GM10847 (cell line): ENCODE data around the gene BPIFB2.

Experiments
- POLR2A ChIP-seq: IDR thresholded peaks from 2 replicates; pipeline ENCODE4 v1.6.1; 2011; ENCODE audit not compliant: insufficient read length; ENCODE audit errors: extremely low read depth

Gene BPIFB2

DNA sequence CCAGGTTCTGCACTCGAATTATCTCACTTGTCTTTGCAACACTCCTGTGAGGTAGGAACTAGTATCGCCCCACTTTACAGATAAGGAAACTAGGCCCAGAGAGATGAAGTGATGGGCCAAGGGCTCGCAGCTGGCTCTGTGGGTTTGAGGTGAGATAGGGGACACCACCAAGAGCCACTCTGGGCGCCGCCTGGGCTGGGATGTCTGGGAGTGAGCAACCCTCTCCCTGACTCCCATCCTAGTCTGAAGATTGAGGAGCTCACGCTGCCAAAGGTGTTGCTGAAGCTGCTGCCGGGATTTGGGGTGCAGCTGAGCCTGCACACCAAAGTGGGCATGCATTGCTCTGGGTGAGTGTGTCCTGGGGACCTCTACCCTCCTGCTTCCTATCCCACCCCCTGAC is 51.6 kb downstream of the BPIFB2 start:
- no peak for TF ChIP-seq POLR2A

DNA sequence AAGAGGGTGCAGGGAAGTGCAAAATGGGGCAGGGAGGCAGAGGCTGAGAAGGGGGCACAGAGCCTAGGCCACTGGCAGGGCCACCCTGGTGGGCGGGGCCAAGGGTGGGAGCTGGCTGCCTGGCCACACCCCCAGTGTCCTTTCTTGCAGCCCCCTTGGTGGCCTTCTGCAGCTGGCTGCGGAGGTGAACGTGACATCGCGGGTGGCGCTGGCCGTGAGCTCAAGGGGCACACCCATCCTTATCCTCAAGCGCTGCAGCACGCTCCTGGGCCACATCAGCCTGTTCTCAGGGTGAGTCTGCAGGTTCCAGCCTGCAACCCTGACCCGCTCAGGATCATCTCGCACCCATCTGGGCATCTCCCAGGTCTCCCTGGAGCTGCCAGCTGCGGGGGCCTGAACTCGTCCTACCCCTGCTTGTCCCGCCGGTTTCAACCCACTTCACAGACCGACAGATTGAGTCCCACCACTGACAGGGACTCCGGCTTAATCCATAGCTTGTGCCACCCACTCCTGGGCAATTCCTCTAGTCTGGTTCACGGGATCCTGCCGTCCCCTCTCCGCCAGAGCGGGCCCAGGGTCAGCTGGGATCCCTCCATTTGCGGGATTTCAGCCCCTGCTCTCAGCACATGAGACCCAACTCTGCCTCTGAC is 52.4 kb downstream of the BPIFB2 start:
- no peak for TF ChIP-seq POLR2A

DNA sequence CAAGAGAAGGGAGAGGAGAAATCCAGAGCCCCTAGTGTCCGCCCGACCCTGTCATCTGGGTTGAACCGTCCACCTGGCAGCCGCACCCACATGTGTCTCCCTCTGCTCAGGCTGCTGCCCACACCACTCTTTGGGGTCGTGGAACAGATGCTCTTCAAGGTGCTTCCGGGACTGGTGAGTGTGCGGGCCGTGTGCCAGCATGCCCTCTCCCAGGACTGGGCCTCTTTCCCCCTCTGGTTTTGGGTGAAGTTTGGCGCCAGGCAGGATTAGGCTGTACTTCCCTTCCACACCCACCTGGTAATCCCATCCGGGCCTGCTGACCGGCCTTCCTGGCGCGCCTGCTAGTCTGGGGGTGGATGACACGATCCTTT is 54.1 kb downstream of the BPIFB2 start:
- no peak for TF ChIP-seq POLR2A

DNA sequence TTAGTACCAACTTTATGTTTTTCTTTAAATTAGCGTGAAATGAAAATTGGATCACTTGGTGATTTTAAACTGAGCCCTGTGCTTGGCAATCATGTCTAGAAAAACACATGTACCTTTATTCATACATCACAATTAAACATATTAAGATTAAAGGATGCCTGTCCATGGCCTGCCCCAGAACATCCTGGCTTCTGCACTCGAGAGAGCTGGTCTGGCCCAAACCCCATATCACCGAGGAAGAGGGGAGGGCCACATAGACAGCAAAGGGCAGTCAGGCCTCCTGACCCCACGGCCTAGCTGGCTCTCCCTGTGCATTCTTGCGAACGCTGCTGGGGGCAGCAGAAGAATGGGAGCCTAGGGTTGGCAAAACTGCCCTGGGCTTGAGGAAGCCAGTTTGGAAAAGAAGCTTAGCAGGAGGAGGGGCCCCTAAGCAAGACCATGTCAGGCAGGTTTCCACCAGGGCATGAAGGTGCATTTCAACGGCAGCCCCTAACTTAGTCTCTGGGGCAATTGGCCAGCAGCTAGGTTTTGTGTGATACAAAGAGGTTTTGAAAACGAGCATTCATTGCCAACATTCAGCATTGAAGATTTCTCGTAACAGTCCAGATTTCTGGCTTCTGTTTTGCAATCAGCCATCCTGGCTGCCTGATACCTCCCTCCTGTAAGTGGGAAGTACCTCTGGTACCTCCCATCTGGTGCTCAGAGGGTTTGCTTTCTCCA is 54.8 kb downstream of the BPIFB2 start:
- TF ChIP-seq POLR2A, result no peak

DNA sequence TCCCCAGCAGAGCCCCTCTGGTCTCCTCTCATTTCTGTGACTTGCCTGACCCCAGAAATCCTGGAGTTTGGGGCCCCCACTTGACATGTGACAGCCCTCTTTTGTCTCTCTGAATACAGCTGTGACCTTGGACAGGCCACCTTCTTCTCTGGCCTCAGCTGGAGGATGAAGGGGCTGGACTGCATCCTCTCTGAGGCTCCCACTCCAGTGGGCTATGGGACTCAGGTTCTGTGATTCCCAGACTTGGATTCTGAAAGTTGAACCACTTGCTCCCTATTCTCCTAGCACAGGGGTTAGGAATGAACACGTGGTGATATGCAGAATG is 55.3 kb downstream of the BPIFB2 start:
- TF ChIP-seq POLR2A, result no peak

DNA sequence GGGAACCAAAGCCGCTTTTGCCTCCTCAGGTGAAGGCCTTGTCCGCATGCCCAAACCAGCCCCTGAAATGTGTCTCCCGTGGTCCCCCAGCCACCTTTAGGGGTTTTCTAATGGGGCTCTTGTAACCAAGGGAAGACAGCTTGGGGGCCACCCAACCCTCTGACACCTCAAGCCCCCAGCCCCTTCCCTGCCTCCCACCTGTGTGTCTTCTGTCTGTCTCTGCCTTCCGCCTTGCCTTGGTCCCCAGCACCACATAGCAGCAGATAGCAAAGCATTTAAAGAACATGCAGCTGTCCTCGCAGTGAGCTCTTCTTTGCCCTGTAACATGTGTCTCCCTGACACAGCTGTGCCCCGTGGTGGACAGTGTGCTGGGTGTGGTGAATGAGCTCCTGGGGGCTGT is 55.8 kb downstream of the BPIFB2 start:
- TF ChIP-seq POLR2A, result no peak

DNA sequence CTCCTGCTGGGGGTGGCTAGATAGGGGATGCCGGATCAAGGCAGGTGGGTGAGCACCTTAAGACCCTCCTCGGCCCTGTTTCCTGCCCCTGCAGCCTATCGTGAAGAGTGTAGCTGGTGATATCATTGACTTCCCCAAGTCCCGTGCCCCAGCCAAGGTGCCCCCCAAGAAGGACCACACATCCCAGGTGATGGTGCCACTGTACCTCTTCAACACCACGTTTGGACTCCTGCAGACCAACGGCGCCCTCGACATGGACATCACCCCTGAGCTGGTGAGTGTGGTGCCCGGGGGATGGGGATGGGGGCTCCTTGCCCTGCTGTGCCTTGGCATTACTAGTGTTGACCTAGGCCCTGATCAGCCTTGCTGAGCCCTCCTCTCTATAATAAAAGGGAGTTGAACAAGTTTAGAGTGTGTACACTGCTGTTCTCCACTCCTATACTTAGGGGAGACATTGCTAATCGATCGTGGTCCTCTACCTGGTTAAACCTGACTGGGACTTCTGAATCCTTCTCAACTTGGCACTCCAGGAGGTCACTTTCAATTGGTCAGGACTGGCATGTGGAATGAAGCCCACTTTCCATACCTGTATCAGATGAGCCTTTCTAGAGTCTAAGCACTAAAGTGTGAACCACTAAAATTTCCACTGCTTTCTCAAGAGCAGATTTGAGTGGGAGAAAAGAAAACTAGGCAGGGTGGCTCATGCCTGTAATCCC is 57.2 kb downstream of the BPIFB2 start:
- TF ChIP-seq POLR2A, result no peak

DNA sequence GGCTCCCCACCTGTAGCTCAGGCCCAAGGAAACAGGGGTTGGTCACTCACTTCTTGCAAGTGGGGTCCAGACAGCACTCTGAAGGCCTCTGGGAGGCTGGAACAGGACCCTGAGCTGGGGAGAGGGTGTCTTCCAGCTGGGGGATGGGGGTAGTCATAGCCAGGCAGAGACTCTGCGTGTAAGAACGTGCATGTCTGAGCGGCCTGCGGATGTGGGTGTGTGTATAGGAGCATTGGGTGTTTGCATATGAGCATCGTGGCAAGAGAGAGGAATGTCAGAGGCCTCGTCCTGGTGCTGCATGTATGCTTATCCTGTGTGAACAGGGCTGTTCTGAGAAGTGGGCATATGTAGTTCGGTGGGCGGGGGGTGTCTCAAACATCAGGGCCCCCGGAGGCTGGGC is 58.3 kb downstream of the BPIFB2 start:
- TF ChIP-seq POLR2A, result no peak

DNA sequence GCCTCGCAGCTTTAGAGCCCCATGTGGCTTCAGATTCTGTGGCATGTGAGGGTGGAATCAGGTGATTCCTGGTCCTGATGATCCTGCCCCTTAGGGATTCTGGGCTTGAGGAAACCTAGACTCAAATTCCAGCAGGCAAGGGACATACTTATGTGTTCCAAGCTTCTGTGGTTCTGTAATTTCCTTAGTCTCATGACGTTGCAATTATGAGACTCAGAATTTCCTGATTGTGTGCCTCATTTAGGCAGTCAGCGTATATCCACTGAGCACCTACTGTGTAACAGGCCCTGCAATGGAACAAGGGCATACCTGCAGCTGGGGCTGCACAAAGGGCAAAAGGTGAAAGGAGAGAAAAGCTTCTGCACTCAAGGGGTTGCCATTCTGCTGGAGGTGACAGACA is 60.3 kb downstream of the BPIFB2 start:
- no peak for TF ChIP-seq POLR2A

DNA sequence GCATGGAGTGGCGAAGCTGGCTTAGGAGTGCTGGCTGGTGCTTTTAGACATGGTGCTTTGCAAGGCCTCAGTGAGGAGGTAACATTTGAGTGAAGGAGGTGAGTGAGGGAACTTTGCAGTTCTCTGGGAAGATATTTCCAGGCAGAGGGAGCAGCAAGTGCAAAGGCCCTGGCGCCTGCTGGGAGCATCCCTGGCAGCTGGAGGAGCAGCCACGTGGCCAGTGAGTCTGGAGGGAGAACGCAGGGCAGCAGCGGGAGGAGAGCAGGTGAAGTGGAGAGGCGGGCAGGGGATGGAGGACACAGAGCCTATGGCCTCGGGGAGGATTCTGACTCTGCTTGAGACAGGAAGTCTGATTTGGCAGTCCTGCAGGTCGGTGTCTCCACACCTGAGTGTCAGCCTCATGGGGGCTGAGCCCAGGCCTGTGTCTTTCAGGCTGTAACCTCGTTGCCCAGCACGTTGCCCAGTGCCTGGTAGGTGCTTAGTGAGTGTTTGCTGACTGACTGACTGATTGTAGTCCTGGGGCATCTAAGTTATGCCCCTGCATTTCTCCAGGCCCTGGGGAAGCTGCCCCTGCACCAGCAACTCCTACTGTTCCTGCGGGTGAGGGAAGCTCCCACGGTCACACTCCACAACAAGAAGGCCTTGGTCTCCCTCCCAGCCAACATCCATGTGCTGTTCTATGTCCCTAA is 60.9 kb downstream of the BPIFB2 start:
- TF ChIP-seq POLR2A, result no peak

DNA sequence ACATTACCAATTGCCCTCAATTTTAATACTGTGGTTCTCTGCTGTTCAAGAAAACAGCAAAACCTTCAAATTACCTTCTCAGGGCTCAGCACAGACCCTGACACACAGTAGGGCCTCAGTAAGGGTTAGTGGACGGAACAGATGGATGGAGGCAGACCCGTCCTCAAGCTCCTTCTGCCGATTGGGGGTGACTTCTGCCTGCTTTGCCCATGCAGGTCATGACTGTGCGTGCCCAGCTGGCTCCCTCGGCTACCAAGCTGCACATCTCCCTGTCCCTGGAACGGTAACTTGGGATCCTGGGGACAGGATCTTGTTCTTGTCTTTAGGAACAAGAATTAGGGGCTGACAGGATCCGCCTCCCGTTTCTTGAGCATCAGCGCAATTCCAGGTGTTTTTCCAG is 62.2 kb downstream of the BPIFB2 start:
- no peak for TF ChIP-seq POLR2A

DNA sequence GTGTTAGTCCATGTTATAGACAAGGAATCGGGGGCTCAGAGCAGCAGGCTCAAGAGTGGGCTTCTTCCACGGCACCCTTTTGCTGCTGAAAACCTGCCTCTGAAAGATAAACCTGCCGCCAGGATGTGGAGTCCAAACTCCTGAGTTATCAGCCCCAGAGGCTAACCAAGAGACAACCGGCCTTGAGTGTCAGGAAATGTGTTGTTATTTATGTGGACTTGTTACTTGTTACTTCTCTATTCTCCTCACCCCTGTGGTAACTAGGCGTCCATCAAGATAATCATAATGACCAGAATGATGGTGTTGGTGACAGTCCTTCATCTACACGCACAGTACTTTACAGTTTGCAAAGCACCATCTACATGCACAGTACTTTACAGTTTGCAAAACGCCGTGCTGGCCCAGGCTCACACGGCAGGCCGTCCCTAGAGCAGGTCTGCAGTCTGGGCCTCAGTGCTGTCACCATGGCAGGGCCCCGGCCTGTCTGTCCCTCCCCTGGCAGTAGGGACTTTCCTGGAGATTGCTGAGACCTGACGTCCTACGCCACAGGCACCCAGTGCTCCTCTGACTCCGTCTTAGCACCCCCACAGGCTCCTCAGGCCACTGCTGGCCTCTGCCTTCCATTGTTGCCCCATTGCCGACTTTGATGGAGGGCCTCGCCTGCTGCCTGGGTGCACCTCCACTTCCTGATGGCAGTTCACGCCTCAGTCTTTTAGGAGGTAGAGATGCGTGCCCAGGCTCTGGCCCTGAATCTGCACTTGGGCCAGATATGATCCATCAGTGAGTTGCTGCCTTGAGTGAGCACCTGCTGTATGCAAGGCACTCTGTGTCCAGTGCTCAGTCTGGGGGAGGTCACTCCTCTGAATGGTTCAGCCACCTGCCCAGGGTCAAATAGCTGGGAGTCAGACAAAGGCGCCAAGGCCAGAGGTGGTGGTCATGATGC is 62.9 kb downstream of the BPIFB2 start:
- TF ChIP-seq POLR2A, result no peak

DNA sequence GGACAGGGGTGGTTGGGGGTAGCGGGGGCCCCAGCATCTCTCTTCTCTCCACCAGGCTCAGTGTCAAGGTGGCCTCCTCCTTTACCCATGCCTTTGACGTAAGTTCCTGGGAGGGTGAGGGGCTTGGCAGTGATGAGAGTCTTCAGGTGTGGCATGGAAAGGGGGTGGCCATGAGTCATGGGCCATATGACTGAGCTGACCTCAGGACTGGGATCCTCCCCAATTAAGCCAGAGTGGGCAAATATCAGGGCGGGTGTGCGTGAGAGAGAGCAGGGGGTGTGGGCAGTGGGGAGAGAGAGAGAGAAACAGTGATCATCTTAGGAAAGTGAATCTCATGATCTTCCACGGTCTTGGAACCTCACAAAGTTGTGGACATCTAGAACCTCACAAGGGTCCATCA is 63.7 kb downstream of the BPIFB2 start:
- no peak for TF ChIP-seq POLR2A

DNA sequence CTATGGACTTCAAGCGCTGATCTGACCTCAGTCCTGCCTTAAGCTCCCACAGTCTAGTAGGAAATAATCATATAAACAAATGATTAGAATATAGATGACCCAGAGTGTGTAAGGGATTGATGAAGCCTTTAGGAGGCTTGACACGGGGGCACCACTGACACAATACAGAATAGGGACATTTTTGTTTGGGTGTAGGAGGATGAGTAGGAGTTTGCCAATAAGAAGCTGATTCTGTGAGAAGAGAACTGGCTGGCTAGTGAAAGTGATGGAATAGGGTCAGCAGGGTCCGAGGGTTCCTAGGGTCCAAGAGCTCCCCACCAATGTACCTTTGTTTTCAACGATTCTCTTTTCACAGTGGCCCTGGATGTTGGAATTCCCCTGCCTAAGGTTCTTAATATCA is 64.9 kb downstream of the BPIFB2 start:
- no peak for TF ChIP-seq POLR2A

DNA sequence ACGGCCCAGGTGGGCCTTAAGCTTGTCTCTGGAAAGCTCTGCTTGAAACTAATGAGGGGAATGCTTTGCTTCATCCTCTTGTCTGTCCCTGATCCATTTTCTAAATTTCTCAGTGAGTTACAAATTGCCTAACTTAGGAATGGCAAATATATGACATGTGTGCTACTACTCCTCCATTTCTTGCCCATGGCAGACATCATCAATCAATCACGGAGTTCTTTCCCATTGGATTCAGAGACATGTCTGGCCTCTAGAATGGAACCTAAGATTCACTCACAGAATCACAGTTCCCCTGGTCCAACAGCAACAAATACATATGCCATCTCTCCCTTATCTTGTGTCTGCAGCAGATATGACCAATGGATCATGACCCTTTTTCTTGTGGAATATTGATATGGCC is 65.3 kb downstream of the BPIFB2 start:
- TF ChIP-seq POLR2A, result no peak
